ENCODE results near the gene TMEM150C. TPM values are rescaled to one million over a fixed set of nuclear protein-coding genes. Genes with fewer than 3 reads are reported as not detected.
A peak's percentile ranks its signal among the peaks of the same experiment; 100 is the strongest.

Gene TMEM150C
- total RNA-seq, 1 experiment from 2014 or later, result 0.58 TPM

GRCh38 chr4:82599336-82599735 lies 37.5 kb upstream of the TMEM150C start:
- Histone ChIP-seq H3K27me3 (ENCODE audit: low read length) (peaks cover 24% of the 10 kb centered on the region), H2AFZ (ENCODE audit: low read length) (no peak overlapping the region), H3K4me1 (ENCODE audit: insufficient read depth, low read length) (no peaks in the 10 kb centered on the region), H4K20me1 (ENCODE audit: low read length) (no peaks in the 10 kb centered on the region), H3K9ac (ENCODE audit: low read length) (no peak overlapping the region), H3K4me2 (ENCODE audit: low read length) (no peak overlapping the region), H3K4me3 (ENCODE audit: low read length) (no peak overlapping the region), H3K9me3 (ENCODE audit: low read length) (no peaks in the 10 kb centered on the region), H3K9me2 (replicated peaks; ENCODE audit: low read length) (no peaks in the 10 kb centered on the region), H3F3A (ENCODE audit: low read length, unreplicated experiment) (no peaks in the 10 kb centered on the region), H3K36me3 (ENCODE audit: low read depth, low read length) (no peaks in the 10 kb centered on the region), H3K79me2 (ENCODE audit: low read length) (no peaks in the 10 kb centered on the region), H3K27ac (ENCODE audit: low read length) (no peak overlapping the region)
- TF ChIP-seq EZH2 (IDR thresholded peaks at IDR 0.05; ENCODE audit: low read length, unreplicated experiment) (no peak), EZH2phosphoT487 (IDR thresholded peaks at IDR 0.05; ENCODE audit: borderline replicate concordance, low read length) (no peak)
- TF ChIP-seq, protein P1, sequence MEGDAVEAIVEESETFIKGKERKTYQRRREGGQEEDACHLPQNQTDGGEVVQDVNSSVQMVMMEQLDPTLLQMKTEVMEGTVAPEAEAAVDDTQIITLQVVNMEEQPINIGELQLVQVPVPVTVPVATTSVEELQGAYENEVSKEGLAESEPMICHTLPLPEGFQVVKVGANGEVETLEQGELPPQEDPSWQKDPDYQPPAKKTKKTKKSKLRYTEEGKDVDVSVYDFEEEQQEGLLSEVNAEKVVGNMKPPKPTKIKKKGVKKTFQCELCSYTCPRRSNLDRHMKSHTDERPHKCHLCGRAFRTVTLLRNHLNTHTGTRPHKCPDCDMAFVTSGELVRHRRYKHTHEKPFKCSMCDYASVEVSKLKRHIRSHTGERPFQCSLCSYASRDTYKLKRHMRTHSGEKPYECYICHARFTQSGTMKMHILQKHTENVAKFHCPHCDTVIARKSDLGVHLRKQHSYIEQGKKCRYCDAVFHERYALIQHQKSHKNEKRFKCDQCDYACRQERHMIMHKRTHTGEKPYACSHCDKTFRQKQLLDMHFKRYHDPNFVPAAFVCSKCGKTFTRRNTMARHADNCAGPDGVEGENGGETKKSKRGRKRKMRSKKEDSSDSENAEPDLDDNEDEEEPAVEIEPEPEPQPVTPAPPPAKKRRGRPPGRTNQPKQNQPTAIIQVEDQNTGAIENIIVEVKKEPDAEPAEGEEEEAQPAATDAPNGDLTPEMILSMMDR (conservative IDR thresholded peaks at IDR 0.05; ENCODE audit: low read depth, low read length), result peak; percentile 29; the same call in 1 of the 2 replicates
- BruUV-seq (replicated peaks), result no TSS peak
- ATAC-seq, result no peak
- DNase-seq, result peak; percentile 10
- CTCF ChIA-PET, result no interaction called here
- POLR2A ChIA-PET (ENCODE audit: unreplicated experiment), result no interaction called here
- intact Hi-C loops (cut with micrococcal nuclease), result no loop called here

- Histone ChIP-seq H3K9ac (ENCODE audit: low read length) (no peak overlapping the region), H3K4me2 (ENCODE audit: low read length) (no peak overlapping the region), H3K36me3 (ENCODE audit: low read depth, low read length) (no peaks in the 10 kb centered on the region), H3F3A (ENCODE audit: low read length, unreplicated experiment) (no peaks in the 10 kb centered on the region), H3K27ac (ENCODE audit: low read length) (no peak overlapping the region), H4K20me1 (ENCODE audit: low read length) (no peaks in the 10 kb centered on the region), H2AFZ (ENCODE audit: low read length) (no peak overlapping the region), H3K79me2 (ENCODE audit: low read length) (no peaks in the 10 kb centered on the region), H3K4me1 (ENCODE audit: insufficient read depth, low read length) (no peaks in the 10 kb centered on the region), H3K4me3 (ENCODE audit: low read length) (no peak overlapping the region), H3K9me2 (replicated peaks; ENCODE audit: low read length) (no peaks in the 10 kb centered on the region), H3K27me3 (ENCODE audit: low read length) (peaks cover 46% of the 10 kb centered on the region), H3K9me3 (ENCODE audit: low read length) (no peaks in the 10 kb centered on the region)
- BruUV-seq (replicated peaks), result no TSS peak
- POLR2A ChIA-PET (ENCODE audit: unreplicated experiment), result no interaction called here
- intact Hi-C loops (cut with micrococcal nuclease), result no loop called here
- DNase-seq (no peak), ATAC-seq (no peak)
- CTCF ChIA-PET, result no interaction called here
- TF ChIP-seq, protein P1 (conservative IDR thresholded peaks at IDR 0.05; ENCODE audit: low read depth, low read length), result no peak
- TF ChIP-seq EZH2 (IDR thresholded peaks at IDR 0.05; ENCODE audit: low read length, unreplicated experiment) (no peak), EZH2phosphoT487 (IDR thresholded peaks at IDR 0.05; ENCODE audit: borderline replicate concordance, low read length) (no peak)
Measured at GRCh38 chr4:82594456-82594855, 32.7 kb upstream of the TMEM150C start.

DNA sequence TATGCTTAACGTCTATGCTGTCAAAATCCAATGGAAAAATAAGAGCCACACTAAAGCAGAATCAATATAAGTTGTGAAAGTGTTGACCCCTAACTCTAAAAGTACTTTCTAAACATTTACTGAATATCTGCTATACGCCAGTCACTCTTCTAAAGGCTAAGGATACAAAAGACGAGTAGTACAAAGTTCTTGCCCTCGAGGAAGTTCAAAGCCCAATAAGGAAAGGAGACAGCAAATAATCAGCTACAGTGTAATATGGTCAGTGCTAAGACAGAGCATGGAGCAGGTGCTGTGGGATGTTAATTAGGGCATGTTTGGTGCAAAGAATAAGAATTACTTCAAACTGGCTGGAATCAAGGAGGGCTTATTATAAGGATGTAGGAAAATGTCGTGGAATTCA lies 31.6 kb upstream of the TMEM150C start:
- POLR2A ChIA-PET (ENCODE audit: unreplicated experiment), result no interaction called here
- no peaks in the 10 kb centered on the region for H3K79me2 ChIP-seq (ENCODE audit: low read length)
- TF ChIP-seq, protein P1 (conservative IDR thresholded peaks at IDR 0.05; ENCODE audit: low read depth, low read length), result no peak
- TF ChIP-seq EZH2 (IDR thresholded peaks at IDR 0.05; ENCODE audit: low read length, unreplicated experiment) (no peak), EZH2phosphoT487 (IDR thresholded peaks at IDR 0.05; ENCODE audit: borderline replicate concordance, low read length) (no peak)
- no peak overlapping the region for H3K9ac ChIP-seq (ENCODE audit: low read length)
- no peak overlapping the region for H3K27ac ChIP-seq (ENCODE audit: low read length)
- no peaks in the 10 kb centered on the region for H3K9me2 ChIP-seq (replicated peaks; ENCODE audit: low read length)
- no peaks in the 10 kb centered on the region for H3F3A ChIP-seq (ENCODE audit: low read length, unreplicated experiment)
- BruUV-seq (replicated peaks), result no TSS peak
- DNase-seq (no peak), ATAC-seq (no peak)
- intact Hi-C loops (cut with micrococcal nuclease), result no loop called here
- H3K4me1 ChIP-seq (ENCODE audit: insufficient read depth, low read length), result no peaks in the 10 kb centered on the region
- no peaks in the 10 kb centered on the region for H3K9me3 ChIP-seq (ENCODE audit: low read length)
- no peak overlapping the region for H2AFZ ChIP-seq (ENCODE audit: low read length)
- CTCF ChIA-PET, result no interaction called here
- H3K4me3 ChIP-seq (ENCODE audit: low read length), result no peak overlapping the region
- peaks cover 46% of the 10 kb centered on the region for H3K27me3 ChIP-seq (ENCODE audit: low read length)
- H3K36me3 ChIP-seq (ENCODE audit: low read depth, low read length), result no peaks in the 10 kb centered on the region
- H3K4me2 ChIP-seq (ENCODE audit: low read length), result no peak overlapping the region
- no peaks in the 10 kb centered on the region for H4K20me1 ChIP-seq (ENCODE audit: low read length)

Data from PC-3 (cell line).